Measurements from ENCODE around the gene CLCN3.
"Not testable (repeated sequence)": the region's sequence is repeated elsewhere in the genome, so short reads cannot be mapped to it uniquely, and the experiment has no call there.

CLCN3 gene

DNA sequence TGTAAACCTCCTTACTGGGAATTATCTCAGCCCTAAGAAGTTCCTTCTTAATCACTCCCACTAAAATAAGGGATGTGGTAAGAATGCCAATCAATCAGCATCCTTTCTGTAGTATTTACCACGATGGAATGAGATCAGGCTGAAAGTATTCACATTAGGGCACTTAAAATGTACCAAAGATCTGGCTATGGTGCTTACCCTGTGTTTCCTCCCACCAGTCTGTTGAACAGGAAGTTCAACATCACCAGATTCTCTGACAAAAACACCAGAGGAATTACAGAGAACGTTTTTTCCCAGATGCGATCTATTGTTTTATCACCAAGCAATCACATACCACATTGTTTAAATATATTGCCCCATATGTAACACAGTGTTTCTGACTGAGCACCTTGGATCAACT, 2.1 kb upstream of the CLCN3 start:
- DNase-seq, result no peak

DNA sequence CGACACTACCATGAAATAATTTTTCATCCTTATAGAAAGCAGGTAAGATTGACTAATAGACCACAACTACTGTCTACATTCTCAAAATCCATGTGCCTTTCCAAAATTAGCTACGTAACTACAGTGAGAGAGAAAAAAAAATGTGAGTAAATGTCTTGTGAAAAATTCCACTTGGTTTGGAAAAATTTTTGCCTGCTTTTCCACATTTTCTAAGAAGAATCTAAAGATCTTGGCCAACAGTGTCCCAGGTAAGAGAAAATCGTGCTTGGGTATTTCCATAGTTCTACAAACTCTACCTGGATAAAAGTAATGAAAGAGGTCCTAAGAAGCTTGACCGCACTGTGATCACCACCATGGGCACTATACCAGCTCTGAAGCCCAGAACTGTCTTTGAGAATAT, 1.4 kb upstream of the CLCN3 start:
- no peak for DNase-seq

- no peak for DNase-seq
These were observed 840 bp upstream of the CLCN3 start for GRCh38 chr4:169619518-169619957.

DNA sequence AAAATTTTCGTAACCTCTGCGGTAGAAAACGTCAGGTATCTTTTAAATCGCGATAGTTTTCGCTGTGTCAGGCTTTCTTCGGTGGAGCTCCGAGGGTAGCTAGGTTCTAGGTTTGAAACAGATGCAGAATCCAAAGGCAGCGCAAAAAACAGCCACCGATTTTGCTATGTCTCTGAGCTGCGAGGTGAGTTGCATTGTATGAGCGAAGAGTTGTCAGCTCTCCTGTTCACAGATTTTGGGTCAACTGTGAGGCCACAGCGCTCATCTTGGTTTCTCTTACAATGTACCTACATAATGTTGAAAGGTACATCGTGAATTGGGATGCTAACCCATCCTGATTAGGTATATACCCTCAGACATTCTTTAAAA, 486 bp downstream of the CLCN3 start:
- no peak for DNase-seq

- DNase-seq, result no peak
These were observed 1.5 kb downstream of the CLCN3 start for GRCh38 chr4:169621731-169622492.

- no peak for DNase-seq
These were observed 2.2 kb downstream of the CLCN3 start for GRCh38 chr4:169622566-169622965.

DNA sequence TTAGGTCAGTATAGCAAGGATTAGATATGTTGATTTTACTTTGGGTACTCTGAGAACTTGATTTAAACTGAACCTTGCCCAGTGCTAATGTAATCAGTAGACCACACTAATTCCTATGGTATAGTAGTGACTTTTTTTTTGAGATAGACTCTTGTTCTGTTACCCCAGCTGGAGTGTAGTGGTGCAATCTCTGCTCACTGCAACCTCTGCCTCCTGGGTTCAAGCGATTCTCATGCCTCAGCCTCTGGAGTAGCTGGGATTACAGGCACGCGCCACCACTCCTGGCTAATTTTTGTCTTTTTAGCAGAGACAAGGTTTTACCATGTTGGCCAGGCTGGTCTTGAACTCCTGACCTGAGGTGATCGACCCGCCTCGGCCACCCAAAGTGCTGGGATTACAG, 3.6 kb downstream of the CLCN3 start:
- DNase-seq, result not testable (repeated sequence)

- DNase-seq, result no peak
These were observed 5.5 kb downstream of the CLCN3 start for GRCh38 chr4:169625886-169626285.

GRCh38 chr4:169626331-169627282, 6.2 kb downstream of the CLCN3 start:
- DNase-seq, result no peak

DNA sequence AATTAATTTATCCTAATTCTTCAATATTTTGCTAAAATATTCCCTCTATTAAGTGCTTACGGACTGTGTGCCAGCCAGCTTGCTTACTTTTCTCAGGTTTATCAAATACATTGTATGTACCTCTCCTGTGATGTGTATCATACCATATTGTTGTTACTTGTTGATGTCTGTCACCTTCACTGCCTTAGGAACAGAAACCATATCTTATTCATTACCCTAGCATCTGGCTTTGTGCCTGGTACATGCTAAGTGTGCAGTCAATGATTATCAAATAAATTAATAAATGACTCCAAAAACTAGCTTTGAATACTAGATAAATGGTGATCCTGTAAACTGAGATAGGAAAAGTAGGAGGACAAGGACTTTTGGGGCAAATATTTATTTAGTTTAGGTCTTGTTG, 6.9 kb downstream of the CLCN3 start:
- no peak for DNase-seq

DNA sequence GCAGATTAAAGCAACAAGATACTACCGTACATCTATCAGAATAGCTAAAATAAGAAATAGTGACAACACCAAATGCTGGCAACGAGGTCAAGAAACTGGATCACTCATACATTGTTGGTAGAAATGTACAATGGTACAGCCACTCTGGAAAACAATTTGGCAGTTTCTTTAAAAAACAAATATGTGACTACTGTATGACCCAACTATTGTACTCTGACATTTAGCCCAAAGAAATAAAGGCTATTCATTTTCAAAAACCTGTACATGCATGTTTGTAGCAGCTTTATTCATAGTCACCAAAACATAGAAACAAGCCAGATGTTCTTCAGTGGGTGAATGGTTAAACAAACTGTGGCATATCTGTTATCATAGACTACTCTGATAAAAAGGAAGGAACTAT, 8.2 kb downstream of the CLCN3 start:
- no peak for DNase-seq

GRCh38 chr4:169630069-169630468, 9.7 kb downstream of the CLCN3 start:
- DNase-seq, result no peak

DNA sequence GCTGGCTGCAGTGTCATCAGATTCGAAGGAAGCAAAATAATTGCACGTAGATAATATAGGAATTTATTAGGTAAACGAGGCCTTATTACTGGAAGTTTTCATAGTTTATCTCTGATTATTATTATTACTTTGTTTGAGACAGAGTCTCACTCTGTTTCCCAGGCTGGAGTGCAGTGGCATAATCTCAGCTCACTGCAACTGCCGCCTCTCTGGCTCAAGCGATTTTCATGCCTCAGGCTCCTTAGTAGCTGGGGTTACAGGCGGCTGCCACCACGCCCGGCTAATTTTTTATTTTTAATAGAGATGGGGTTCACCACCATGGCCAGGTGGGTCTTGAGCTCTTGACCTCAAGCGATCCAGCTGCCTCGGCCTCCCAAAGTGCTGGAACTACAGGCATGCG, 12.5 kb downstream of the CLCN3 start:
- no peak for DNase-seq

DNA sequence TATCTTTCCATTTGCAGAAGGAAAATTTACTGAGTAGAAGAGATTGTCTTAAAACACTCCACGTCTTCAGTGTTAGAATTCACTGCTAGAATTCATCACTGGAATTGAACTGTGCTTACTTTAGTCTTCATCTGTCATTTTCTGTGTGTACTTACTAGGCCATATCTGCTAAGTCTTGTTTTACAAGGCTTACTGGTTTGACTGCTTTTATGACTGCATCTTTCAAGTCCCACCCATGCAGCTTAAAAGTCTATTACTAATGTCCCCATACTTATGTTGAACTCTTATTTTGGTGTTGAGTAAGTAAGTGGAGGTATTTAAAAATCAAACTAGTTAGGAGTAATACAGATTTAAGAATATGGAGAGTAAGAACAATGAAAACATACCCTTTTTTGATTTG, 14.6 kb downstream of the CLCN3 start:
- no peak for DNase-seq

GRCh38 chr4:169640261-169640870, 20.0 kb downstream of the CLCN3 start:
- DNase-seq, result no peak

DNA sequence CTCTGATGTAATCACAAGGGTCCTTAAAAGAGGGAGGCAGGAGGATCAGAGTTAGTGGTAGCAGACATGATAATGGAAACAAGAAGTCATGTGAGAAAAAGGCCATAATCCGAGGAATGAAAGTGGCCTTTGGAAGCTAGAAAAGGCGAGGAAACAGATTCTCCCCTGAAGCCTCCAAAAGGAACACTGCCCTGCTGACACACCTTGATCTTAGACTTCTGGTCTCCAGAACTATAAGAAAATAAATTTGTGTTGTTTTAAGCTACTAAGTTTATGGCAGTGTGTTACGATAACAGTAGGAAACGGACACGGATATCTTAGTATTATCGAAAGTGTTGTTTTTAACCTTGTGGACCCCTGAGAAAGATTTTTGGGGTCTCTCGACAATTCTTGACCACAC, 24.4 kb downstream of the CLCN3 start:
- no peak for DNase-seq

DNA sequence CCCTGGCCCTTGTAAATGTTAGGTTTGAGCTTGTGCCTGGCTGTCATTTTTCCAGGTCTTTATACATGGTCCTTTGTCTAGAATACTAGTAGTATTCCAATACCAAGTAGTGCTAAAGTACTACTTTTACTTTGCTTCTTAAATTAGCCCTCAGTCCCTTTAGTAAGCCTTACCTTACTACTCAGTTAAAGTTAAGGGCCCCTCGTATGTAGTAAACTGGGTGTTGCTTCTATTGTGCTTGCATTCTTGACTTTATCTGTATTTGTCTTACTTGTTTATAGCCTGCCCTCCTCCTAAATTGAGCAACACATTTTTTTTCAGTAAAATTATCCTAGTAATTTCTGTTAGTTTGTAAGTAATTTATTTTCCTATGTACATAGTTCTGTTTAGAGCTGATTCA, 25.2 kb downstream of the CLCN3 start:
- no peak for DNase-seq

GRCh38 chr4:169649545-169650226, 29.3 kb downstream of the CLCN3 start:
- DNase-seq, result no peak

GRCh38 chr4:169650227-169650936, 30.0 kb downstream of the CLCN3 start:
- DNase-seq, result no peak

- no peak for DNase-seq
These were observed 32.2 kb downstream of the CLCN3 start for GRCh38 chr4:169652535-169652934.

DNA sequence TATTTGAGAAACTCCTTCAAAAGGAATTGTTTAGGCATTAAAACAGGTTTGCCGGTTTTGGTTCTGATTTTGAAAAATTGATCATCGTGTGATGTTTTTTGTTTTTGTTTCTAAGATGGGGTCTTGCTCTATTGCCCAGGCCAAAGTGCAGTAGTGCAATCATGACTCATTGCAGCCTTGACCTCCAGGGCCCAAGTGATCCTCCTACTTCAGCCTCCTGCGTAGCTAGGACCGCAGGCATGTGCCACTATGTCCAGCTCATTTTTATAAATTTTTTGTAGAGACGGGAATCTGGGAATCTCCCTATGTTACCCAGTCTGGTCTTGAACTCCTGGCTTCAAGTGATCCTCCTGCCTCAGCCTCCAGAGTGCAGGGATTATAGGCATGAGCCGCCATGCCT, 35.0 kb downstream of the CLCN3 start:
- no peak for DNase-seq

DNA sequence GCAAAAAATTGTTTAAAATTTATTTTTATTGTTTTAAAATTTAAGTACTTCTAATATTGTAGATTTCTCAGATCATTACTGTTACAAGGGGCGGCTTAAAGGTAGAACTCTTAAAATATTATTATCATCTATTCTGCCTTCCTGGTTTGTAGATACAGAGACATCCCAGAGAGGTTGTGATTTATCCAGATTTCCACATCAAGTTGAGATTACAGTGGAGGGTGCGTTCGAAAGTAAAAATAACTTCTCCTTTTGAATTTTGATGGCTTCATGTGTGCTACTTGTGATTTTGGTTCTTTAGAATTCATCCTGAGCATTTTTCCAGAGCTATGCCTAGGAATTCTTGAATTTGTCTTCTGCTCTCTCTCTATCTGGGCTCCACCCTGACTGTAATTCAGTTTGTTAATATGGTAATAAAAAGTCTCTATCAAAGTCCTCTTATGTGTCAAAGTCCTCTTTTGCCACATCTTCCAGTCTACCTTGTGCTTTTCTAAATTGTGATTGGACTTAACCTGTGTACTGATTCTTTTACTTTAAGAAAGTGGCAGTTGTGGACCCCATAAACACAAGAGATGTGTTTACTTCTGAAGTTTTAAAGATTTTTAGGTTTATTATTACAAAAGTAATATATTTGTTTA, 37.2 kb downstream of the CLCN3 start:
- DNase-seq, result no peak

All from GOT3 (cell line).